Activated CD8-positive, alpha-beta T cell treated with anti-CD3 and anti-CD28 coated beads for 36 hours (primary cell): ENCODE measurements around the gene RAB31. TPM values are rescaled to one million over a fixed set of nuclear protein-coding genes. Genes with fewer than 3 reads are reported as not detected.

Source experiments
- ATAC-seq: fragments of 200-7000 bp; cut with Tn5 transposase; one replicate; pipeline ENCODE4 v1.10.0; 2021; ENCODE audit warnings: mild to moderate bottlenecking, moderate library complexity
- CTCF ChIA-PET: fragments of 350-600 bp; sonication (Branson Sonifier 250); formaldehyde crosslinking; loops from one replicate; lab custom pipeline; 2021; ENCODE audit warnings: antibody characterized with exemption; lab: Charles Lee
- POLR2A ChIA-PET: fragments of 350-600 bp; sonication (Branson Sonifier 250); formaldehyde crosslinking; loops from one replicate; lab custom pipeline; 2021; ENCODE audit warnings: antibody characterized with exemption; lab: Charles Lee
- DNase-seq: peaks from one replicate; pipeline ENCODE4 v3.0.0-alpha.2; 2020
- H3K27ac Mint-ChIP-seq: one replicate; pipeline ENCODE4 v1.8.0; 2021; ENCODE audit warnings: mild to moderate bottlenecking, mixed read lengths
- H3K27me3 Mint-ChIP-seq: one replicate; pipeline ENCODE4 v1.8.0; 2021; ENCODE audit warnings: mixed read lengths
- H3K36me3 Mint-ChIP-seq: one replicate; pipeline ENCODE4 v1.8.0; 2021; ENCODE audit warnings: low read depth, mixed read lengths
- H3K4me1 Mint-ChIP-seq: one replicate; pipeline ENCODE4 v1.8.0; 2021; ENCODE audit warnings: low read depth, mixed read lengths
- H3K4me3 Mint-ChIP-seq: one replicate; pipeline ENCODE4 v1.8.0; 2021; ENCODE audit warnings: mild to moderate bottlenecking, moderate library complexity, mixed read lengths
- H3K9me3 Mint-ChIP-seq: one replicate; pipeline ENCODE4 v1.8.0; 2021; ENCODE audit warnings: mixed read lengths
- CTCF ChIP-seq: fragments of 200-600 bp; IDR thresholded peaks from one replicate; pipeline ENCODE4 v1.8.0; 2022; ENCODE audit warnings: antibody characterized with exemption, mild to moderate bottlenecking
- intact Hi-C: fragments of 100-400 bp; cut with micrococcal nuclease; formaldehyde crosslinking; loops from one replicate; pipeline ENCODE4 v1.10.0; 2022
- total RNA-seq, 2 experiments: library from RNA; stranded (reverse); gene quantifications; one replicate each; pipeline ENCODE4 v1.2.3, GENCODE V29; 2021

RAB31 gene
- total RNA-seq, 2 experiments from 2014 or later = 0.45 to 0.76 TPM

- Mint-ChIP-seq H3K9me3 (peaks cover 2% of the 10 kb centered on the region), H3K4me1 (no peaks in the 10 kb centered on the region), H3K4me3 (no peak overlapping the region), H3K36me3 (no peaks in the 10 kb centered on the region), H3K27ac (no peak overlapping the region), H3K27me3 (peaks cover 2% of the 10 kb centered on the region)
- ATAC-seq (no peak), DNase-seq (no peak)
- CTCF ChIA-PET = no interaction called here
- intact Hi-C loops = no loop called here
- no peak for TF ChIP-seq CTCF
- POLR2A ChIA-PET = no interaction called here
These were observed 106.3 kb downstream of the RAB31 start for GRCh38 chr18:9814431-9814830.

GRCh38 chr18:9817286-9817685 lies 109.2 kb downstream of the RAB31 start:
- DNase-seq = no peak
- no peaks in the 10 kb centered on the region for H3K36me3 Mint-ChIP-seq
- POLR2A ChIA-PET = no interaction called here
- no peaks in the 10 kb centered on the region for H3K4me1 Mint-ChIP-seq
- H3K27me3 Mint-ChIP-seq = peaks cover 2% of the 10 kb centered on the region
- no peak for TF ChIP-seq CTCF
- H3K27ac Mint-ChIP-seq = no peak overlapping the region
- CTCF ChIA-PET = no interaction called here
- no peak for ATAC-seq
- no peak overlapping the region for H3K4me3 Mint-ChIP-seq
- H3K9me3 Mint-ChIP-seq = peaks cover 2% of the 10 kb centered on the region
- intact Hi-C loops = no loop called here

GRCh38 chr18:9817725-9818422 lies 109.8 kb downstream of the RAB31 start:
- H3K27ac Mint-ChIP-seq = no peak overlapping the region
- H3K4me1 Mint-ChIP-seq = no peaks in the 10 kb centered on the region
- ChIA-PET POLR2A (no interaction called here), CTCF (no interaction called here)
- H3K4me3 Mint-ChIP-seq = no peak overlapping the region
- peaks cover 2% of the 10 kb centered on the region for H3K9me3 Mint-ChIP-seq
- peaks cover 2% of the 10 kb centered on the region for H3K27me3 Mint-ChIP-seq
- TF ChIP-seq CTCF = no peak
- ATAC-seq (no peak), DNase-seq (no peak)
- no peaks in the 10 kb centered on the region for H3K36me3 Mint-ChIP-seq
- intact Hi-C loops = no loop called here

GRCh38 chr18:9818423-9818734 lies 110.3 kb downstream of the RAB31 start:
- Mint-ChIP-seq H3K4me3 (no peak overlapping the region), H3K9me3 (peaks cover 2% of the 10 kb centered on the region), H3K4me1 (no peaks in the 10 kb centered on the region), H3K36me3 (no peaks in the 10 kb centered on the region), H3K27me3 (peaks cover 2% of the 10 kb centered on the region), H3K27ac (no peak overlapping the region)
- ATAC-seq (no peak), DNase-seq (no peak)
- TF ChIP-seq CTCF = no peak
- intact Hi-C loops = no loop called here
- ChIA-PET CTCF (no interaction called here), POLR2A (no interaction called here)

- ATAC-seq (no peak), DNase-seq (no peak)
- ChIA-PET CTCF (no interaction called here), POLR2A (no interaction called here)
- no peaks in the 10 kb centered on the region for H3K36me3 Mint-ChIP-seq
- intact Hi-C loops = no loop called here
- no peak for TF ChIP-seq CTCF
- peaks cover 2% of the 10 kb centered on the region for H3K9me3 Mint-ChIP-seq
- H3K4me3 Mint-ChIP-seq = no peak overlapping the region
- H3K27ac Mint-ChIP-seq = no peak overlapping the region
- no peaks in the 10 kb centered on the region for H3K4me1 Mint-ChIP-seq
- peaks cover 2% of the 10 kb centered on the region for H3K27me3 Mint-ChIP-seq
These were observed 112.0 kb downstream of the RAB31 start for GRCh38 chr18:9820127-9820526.
